ENCODE results near the gene CNTD1. TPM values are rescaled to one million over a fixed set of nuclear protein-coding genes. Genes with fewer than 3 reads are reported as not detected.

The CNTD1 gene
- total RNA-seq, 4 donors from 2014 or later = 0.20 to 0.93 (median 0.78) TPM; not detected in 1

- TF ChIP-seq POLR2AphosphoS5 (IDR thresholded peaks at IDR 0.05) (no peak), EP300 (IDR thresholded peaks at IDR 0.05) (no peak), POLR2A (IDR thresholded peaks at IDR 0.05) (no peak), CTCF (IDR thresholded peaks at IDR 0.05) (no peak)
- ATAC-seq = peak; percentile 96
- Histone ChIP-seq H3K4me1 (peaks cover 0 to 23% (median 13%) of the 10 kb centered on the region in 3 donors), H3K27me3 (no peaks in the 10 kb centered on the region), H3K4me3 (no peak overlapping the region), H3K27ac (peak overlapping the region in 2 of 4 donors; percentile 30 to 32), H3K9me3 (no peaks in the 10 kb centered on the region), H3K36me3 (no peaks in the 10 kb centered on the region)
- 20 to 58% methylated on average over 1 to 2 of the region's 3 CpGs for WGBS, 2 donors (ENCODE audit: low coverage in 1 of 2)
Observed at GRCh38 chr17:42754782-42755181, 43.9 kb upstream of the CNTD1 start.

DNA sequence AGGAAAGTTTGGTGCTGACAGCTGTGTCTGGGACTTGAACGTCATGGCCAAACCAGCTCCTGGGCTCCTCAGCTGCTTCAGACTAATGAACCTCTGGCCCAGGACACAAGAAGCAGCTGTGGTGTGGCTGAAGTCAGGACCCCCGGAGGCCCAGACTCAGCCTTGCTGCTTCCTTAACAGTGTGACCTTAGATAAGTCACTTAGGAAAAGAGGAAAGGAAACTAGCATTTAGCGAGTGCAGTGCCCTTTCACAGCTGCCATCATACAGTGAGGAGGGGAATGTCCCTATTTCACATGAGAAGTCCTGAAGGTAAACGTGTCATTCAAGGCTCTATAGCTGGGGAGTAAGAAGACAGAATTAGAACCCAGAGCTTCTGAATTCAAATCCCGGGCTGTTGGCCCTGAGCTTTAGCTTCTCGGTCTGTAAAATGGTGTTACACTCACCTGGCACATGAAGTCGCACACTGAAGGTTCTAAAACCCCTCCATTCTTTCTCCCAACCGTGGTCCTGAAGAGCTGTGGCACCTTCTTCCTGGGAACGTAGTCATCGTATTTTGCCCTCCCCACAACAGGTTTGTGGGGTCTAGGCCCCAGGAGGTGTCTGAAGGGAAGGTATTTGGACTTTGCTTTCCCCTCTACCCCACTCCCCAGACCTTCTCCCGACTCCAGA is 38.5 kb upstream of the CNTD1 start:
- H3K36me3 ChIP-seq = no peaks in the 10 kb centered on the region
- 58 to 72% methylated on average over 7 to 9 of the region's 11 CpGs for WGBS, 2 donors (ENCODE audit: low coverage in 1 of 2)
- peak overlapping the region in 3 of 4 donors; percentile 67 to 79 (median 70) for H3K27ac ChIP-seq
- no peak for ATAC-seq
- no peak for TF ChIP-seq POLR2A (IDR thresholded peaks at IDR 0.05)
- H3K4me1 ChIP-seq = peaks cover 0 to 37% (median 10%) of the 10 kb centered on the region in 3 donors
- H3K4me3 ChIP-seq = peak overlapping the region in 1 of 2 donors; percentile 69
- H3K9me3 ChIP-seq = no peaks in the 10 kb centered on the region
- peaks cover 31% of the 10 kb centered on the region for H3K27me3 ChIP-seq

DNA sequence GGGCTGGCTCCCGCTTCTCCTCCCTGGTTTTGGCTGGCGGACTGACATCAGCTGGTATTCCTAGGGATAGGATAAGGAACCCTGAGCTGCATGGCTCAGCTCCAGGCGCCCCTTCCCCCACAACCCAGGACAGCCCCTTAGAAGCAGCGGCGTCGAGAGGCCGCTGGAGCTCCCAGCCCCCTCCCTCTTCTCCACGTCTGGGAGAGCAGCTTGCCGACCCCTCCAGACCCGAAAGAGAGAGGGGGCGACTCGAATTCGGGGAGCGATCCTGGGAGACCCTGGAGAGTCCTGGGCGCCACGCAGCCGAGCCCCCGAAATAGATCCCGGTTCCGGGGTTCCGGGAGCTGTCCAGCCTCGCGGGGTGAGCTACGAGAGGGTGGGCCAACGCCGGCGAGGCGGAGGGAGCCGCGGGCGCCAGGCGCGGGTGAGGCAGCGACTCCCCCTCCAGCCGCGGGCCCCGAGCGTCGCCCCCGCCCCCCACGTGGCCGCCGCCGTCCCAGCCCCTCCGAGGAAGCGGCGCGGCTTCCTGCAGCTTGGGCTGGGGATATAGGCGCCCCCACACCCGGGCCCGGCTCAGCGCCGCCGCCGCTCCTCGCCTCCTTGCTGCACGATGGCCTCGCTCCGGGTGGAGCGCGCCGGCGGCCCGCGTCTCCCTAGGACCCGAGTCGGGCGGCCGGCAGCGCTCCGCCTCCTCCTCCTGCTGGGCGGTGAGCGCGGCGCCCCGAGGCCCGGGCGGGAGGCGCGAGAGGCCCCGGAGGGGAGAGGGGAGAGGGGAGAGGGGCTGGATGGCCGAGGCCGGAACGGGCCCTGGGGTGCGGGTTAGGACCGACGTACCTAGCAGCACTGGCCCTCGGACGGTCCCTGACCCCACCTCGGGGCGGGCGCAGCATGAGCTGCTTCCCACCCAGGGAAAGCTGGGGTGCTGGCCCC is 37.7 kb upstream of the CNTD1 start, which contains the start of gene RAMP2:
RAMP2 (plus strand) TSS at position 576 of the 930 bp plus-strand sequence; CDS start at position 611, 35 bp downstream.
- peaks cover 0 to 37% (median 10%) of the 10 kb centered on the region in 3 donors for H3K4me1 ChIP-seq
- WGBS, 2 donors (ENCODE audit: low coverage in 1 of 2) = no CpG with 5 or more reads among the region's 92 CpGs
- H3K27me3 ChIP-seq = peaks cover 34% of the 10 kb centered on the region
- no peaks in the 10 kb centered on the region for H3K9me3 ChIP-seq
- TF ChIP-seq CTCF (IDR thresholded peaks at IDR 0.05) = peak in 1 of 4 experiments; percentile 28
- no peak for TF ChIP-seq POLR2AphosphoS5 (IDR thresholded peaks at IDR 0.05)
- TF ChIP-seq POLR2A (IDR thresholded peaks at IDR 0.05) = peak in 1 of 2 donors; percentile 5
- peak within 1 kb of the TSS in 3 of 4 donors; percentile 67 to 79 (median 70) for H3K27ac ChIP-seq
- no peaks in the 10 kb centered on the region for H3K36me3 ChIP-seq
- peak within 1 kb of the TSS; percentile 33 to 69 for H3K4me3 ChIP-seq
- ATAC-seq = peak; percentile 54

DNA sequence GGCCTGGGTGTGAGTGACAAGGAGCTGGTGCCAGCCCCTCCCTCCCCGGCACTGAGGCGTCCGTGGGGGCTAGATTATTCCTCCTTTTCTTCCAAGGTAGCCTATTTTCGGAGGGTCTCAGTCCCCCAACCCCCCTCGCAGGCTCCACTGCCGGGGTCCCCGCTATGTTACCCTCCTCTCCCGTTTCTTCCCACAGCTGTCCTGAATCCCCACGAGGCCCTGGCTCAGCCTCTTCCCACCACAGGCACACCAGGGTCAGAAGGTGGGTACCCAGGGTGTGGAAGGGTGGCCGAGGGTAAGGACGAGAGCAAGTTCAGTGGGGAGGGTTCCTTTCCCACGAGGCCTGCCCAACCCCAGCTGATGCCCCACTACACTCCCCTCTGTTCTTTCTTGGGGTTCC is 37.0 kb upstream of the CNTD1 start:
- H3K4me3 ChIP-seq = peak overlapping the region; percentile 33 to 69
- no peaks in the 10 kb centered on the region for H3K36me3 ChIP-seq
- H3K27ac ChIP-seq = peak overlapping the region in 3 of 4 donors; percentile 67 to 79 (median 70)
- ATAC-seq = no peak
- TF ChIP-seq EP300 (IDR thresholded peaks at IDR 0.05) (no peak), POLR2AphosphoS5 (IDR thresholded peaks at IDR 0.05) (no peak), POLR2A (IDR thresholded peaks at IDR 0.05) (no peak), CTCF (IDR thresholded peaks at IDR 0.05) (no peak)
- H3K4me1 ChIP-seq = peaks cover 0 to 37% (median 10%) of the 10 kb centered on the region in 3 donors
- 30 to 35% methylated on average over 5 to 9 of the region's 12 CpGs for WGBS, 2 donors (ENCODE audit: low coverage in 1 of 2)
- peaks cover 36% of the 10 kb centered on the region for H3K27me3 ChIP-seq
- no peaks in the 10 kb centered on the region for H3K9me3 ChIP-seq

- H3K9me3 ChIP-seq = no peaks in the 10 kb centered on the region
- no peak for ATAC-seq
- WGBS, 2 donors (ENCODE audit: low coverage in 1 of 2) = 73 to 75% methylated on average over 2 to 3 of the region's 6 CpGs
- no peak for TF ChIP-seq EP300 (IDR thresholded peaks at IDR 0.05)
- peaks cover 0 to 23% (median 10%) of the 10 kb centered on the region in 3 donors for H3K4me1 ChIP-seq
- H3K36me3 ChIP-seq = no peaks in the 10 kb centered on the region
- H3K27ac ChIP-seq = no peak overlapping the region
- no peak overlapping the region for H3K4me3 ChIP-seq
- H3K27me3 ChIP-seq = peaks cover 38% of the 10 kb centered on the region
Observed at GRCh38 chr17:42766124-42766523, 32.5 kb upstream of the CNTD1 start.
